ENCODE results near the gene CD274. TPM values are rescaled to one million over a fixed set of nuclear protein-coding genes. Genes with fewer than 3 reads are reported as not detected.

CD274 gene
- total RNA-seq, 1 donor from 2014 or later: 21.4 TPM

DNA sequence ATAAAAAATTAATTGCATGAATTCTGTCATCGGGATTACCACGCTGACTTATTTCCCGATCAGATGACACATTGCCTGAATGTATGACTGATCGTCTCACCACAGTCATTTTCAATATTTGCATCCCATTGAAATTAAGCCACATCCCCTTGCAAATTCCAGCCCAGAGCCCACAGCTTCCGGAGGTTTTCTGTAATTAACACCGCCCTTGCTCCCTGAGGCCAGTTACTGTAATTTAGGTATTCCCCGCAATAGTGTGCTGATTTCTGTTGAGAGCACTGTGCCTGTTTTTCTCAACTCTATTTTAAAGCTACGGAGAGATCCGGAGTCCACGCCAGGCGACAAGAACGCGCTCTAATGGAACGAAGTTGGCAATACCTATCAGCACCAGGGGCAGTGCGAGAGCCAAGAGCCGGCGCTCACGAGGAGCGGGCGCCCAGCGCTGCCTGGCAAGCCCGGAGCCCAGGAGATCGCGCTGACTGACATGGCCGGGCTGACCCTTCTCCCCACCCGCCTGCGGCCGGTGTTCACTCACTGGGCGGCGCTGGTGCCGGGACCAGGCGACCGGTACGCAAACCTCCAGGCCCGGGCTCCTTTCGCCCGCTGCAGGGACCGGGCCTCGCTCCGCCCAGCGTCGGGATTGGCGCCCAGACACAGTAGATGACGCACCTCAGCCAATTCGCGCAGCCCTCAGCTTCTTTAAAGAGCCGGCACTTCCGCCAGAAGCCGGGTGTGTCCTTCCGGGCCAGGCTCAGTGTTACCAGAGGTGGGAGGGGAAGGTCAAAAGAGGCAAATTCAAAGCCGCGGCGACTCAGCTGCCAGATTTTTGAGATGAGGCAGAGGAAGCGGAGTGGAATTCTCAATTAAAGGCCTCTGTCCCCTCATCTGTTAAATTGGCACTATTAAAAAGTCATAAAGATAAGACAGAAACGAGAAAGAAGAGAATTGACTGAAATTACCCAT is 12.8 kb upstream of the CD274 start, which contains the start of gene PLGRKT:
TSS of gene PLGRKT (minus strand) at position 672 of the 963 bp plus-strand sequence. CDS start 5,948 bp downstream, outside the sequence.
- DNase-seq (ENCODE audit: low read depth): peak; percentile 88
- Mint-ChIP-seq H3K36me3 (ENCODE audit: low read depth, unreplicated experiment) (peaks cover 15% of the 10 kb centered on the region), H3K27ac (ENCODE audit: unreplicated experiment) (peak within 1 kb of the TSS; percentile 90), H3K4me3 (ENCODE audit: unreplicated experiment) (peak within 1 kb of the TSS; percentile 87), H3K27me3 (ENCODE audit: low read depth, unreplicated experiment) (no peaks in the 10 kb centered on the region), H3K4me1 (ENCODE audit: low read depth, unreplicated experiment) (peaks cover 27% of the 10 kb centered on the region), H3K9me3 (ENCODE audit: unreplicated experiment) (peaks cover 6% of the 10 kb centered on the region)
- peak within 1 kb of the TSS; percentile 83 for H3K4me3 ChIP-seq (ENCODE audit: insufficient read depth, low read depth, low read length)
- H3K4me2 ChIP-seq (ENCODE audit: low read length): peak within 1 kb of the TSS; percentile 97
- FAIRE-seq: no peak
- no peaks in the 10 kb centered on the region for H3K9me3 ChIP-seq (ENCODE audit: insufficient read depth, low read depth, low read length)
- H3K4me1 ChIP-seq (ENCODE audit: insufficient read depth, low read length): peaks cover 17% of the 10 kb centered on the region
- H3K36me3 ChIP-seq (ENCODE audit: insufficient read depth, low read length): no peaks in the 10 kb centered on the region
- no peaks in the 10 kb centered on the region for H3K27me3 ChIP-seq (ENCODE audit: insufficient read depth, low read length)
- H3K9ac ChIP-seq (ENCODE audit: low read length): peak within 1 kb of the TSS; percentile 93
- H3K79me2 ChIP-seq (ENCODE audit: insufficient read depth, low read length): peaks cover 5% of the 10 kb centered on the region
- TF ChIP-seq, protein P1, sequence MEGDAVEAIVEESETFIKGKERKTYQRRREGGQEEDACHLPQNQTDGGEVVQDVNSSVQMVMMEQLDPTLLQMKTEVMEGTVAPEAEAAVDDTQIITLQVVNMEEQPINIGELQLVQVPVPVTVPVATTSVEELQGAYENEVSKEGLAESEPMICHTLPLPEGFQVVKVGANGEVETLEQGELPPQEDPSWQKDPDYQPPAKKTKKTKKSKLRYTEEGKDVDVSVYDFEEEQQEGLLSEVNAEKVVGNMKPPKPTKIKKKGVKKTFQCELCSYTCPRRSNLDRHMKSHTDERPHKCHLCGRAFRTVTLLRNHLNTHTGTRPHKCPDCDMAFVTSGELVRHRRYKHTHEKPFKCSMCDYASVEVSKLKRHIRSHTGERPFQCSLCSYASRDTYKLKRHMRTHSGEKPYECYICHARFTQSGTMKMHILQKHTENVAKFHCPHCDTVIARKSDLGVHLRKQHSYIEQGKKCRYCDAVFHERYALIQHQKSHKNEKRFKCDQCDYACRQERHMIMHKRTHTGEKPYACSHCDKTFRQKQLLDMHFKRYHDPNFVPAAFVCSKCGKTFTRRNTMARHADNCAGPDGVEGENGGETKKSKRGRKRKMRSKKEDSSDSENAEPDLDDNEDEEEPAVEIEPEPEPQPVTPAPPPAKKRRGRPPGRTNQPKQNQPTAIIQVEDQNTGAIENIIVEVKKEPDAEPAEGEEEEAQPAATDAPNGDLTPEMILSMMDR (IDR thresholded peaks at IDR 0.05; ENCODE audit: insufficient read depth, low read depth, low read length): no peak
- no peak for TF ChIP-seq EZH2 (IDR thresholded peaks at IDR 0.05; ENCODE audit: insufficient read depth, low read length)
- H3K27ac ChIP-seq (ENCODE audit: low read depth, low read length): peak within 1 kb of the TSS; percentile 93
- H4K20me1 ChIP-seq (ENCODE audit: insufficient read depth, low read length): no peaks in the 10 kb centered on the region
- H2AFZ ChIP-seq (ENCODE audit: low read depth, low read length): peak within 1 kb of the TSS; percentile 81

DNA sequence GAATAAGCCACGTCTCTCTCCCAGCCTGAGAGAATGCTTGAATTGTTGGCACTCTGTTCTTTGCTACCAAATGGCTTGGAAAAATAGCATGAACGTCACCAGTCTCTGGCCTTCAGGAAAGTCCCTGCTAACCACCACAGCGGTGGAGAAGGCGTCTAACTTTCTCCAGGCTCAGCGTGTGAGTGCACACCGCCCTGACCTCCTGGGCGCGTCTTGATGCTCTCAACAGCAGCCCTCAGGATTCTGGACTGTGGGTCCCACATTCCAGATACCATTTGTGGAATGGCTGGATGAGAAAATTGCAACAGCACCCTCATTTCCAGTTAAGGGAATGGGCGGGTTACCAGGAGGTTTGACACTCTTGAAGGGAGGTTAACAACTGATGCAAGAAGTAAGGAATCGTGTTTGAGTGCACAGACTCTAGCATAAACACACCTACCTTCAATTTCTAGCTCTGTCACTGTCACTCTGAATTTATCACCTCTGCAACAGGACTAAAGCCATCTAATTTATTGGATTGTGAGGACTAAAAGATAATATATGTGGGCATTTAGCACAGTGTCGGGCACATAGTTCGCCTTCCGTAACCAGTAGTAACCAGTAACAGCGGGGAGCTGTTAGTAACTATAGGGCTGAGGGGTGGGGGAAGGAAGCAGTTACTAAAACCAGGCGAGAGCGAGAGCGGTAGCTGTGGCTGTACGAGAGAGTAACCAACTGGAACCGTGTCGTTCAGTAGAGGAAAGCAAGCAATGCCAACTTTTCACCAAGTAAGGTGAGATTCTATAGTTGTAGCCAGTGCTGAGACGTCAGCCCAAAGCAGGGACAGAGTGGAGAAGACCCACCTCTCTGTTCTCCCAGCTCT is 11.8 kb upstream of the CD274 start:
- H3K27me3 Mint-ChIP-seq (ENCODE audit: low read depth, unreplicated experiment): no peaks in the 10 kb centered on the region
- H3K9me3 Mint-ChIP-seq (ENCODE audit: unreplicated experiment): peaks cover 6% of the 10 kb centered on the region
- Histone ChIP-seq H3K9me3 (ENCODE audit: insufficient read depth, low read depth, low read length) (no peaks in the 10 kb centered on the region), H3K4me1 (ENCODE audit: insufficient read depth, low read length) (peaks cover 17% of the 10 kb centered on the region), H3K9ac (ENCODE audit: low read length) (peak overlapping the region; percentile 93), H3K79me2 (ENCODE audit: insufficient read depth, low read length) (peaks cover 5% of the 10 kb centered on the region), H3K27me3 (ENCODE audit: insufficient read depth, low read length) (no peaks in the 10 kb centered on the region), H3K27ac (ENCODE audit: low read depth, low read length) (peak overlapping the region; percentile 93), H3K4me2 (ENCODE audit: low read length) (peak overlapping the region; percentile 97), H2AFZ (ENCODE audit: low read depth, low read length) (peak overlapping the region; percentile 81), H3K4me3 (ENCODE audit: insufficient read depth, low read depth, low read length) (peak overlapping the region; percentile 83), H3K36me3 (ENCODE audit: insufficient read depth, low read length) (no peaks in the 10 kb centered on the region), H4K20me1 (ENCODE audit: insufficient read depth, low read length) (no peaks in the 10 kb centered on the region)
- TF ChIP-seq EZH2 (IDR thresholded peaks at IDR 0.05; ENCODE audit: insufficient read depth, low read length): no peak
- TF ChIP-seq, protein P1 (IDR thresholded peaks at IDR 0.05; ENCODE audit: insufficient read depth, low read depth, low read length): no peak
- FAIRE-seq: peak; percentile 5
- H3K4me1 Mint-ChIP-seq (ENCODE audit: low read depth, unreplicated experiment): peaks cover 27% of the 10 kb centered on the region
- DNase-seq (ENCODE audit: low read depth): peak; percentile 73
- H3K27ac Mint-ChIP-seq (ENCODE audit: unreplicated experiment): peak overlapping the region; percentile 90
- H3K4me3 Mint-ChIP-seq (ENCODE audit: unreplicated experiment): peak overlapping the region; percentile 87
- H3K36me3 Mint-ChIP-seq (ENCODE audit: low read depth, unreplicated experiment): peaks cover 11% of the 10 kb centered on the region
